ENCODE results near the gene HJURP. TPM values are rescaled to one million over a fixed set of nuclear protein-coding genes. Genes with fewer than 3 reads are reported as not detected.
A peak's percentile ranks its signal among the peaks of the same experiment; 100 is the strongest.

The HJURP gene
- total RNA-seq, 1 experiment from 2014 or later = 35.0 TPM

GRCh38 chr2:233853353-233853752 lies 982 bp downstream of the HJURP start:
- Mint-ChIP-seq H3K4me1 (ENCODE audit: low read depth, unreplicated experiment) (peaks cover 6% of the 10 kb centered on the region), H3K4me3 (ENCODE audit: unreplicated experiment) (peak overlapping the region; percentile 91), H3K27me3 (ENCODE audit: insufficient read depth, unreplicated experiment) (no peaks in the 10 kb centered on the region), H3K9me3 (ENCODE audit: unreplicated experiment) (no peaks in the 10 kb centered on the region), H3K36me3 (ENCODE audit: insufficient read depth, unreplicated experiment) (peaks cover 38% of the 10 kb centered on the region), H3K27ac (ENCODE audit: unreplicated experiment) (no peak overlapping the region)
- TF ChIP-seq CTCF (IDR thresholded peaks at IDR 0.05; ENCODE audit: insufficient read depth in 1 of 2, low read depth in 1 of 2, low read length in 1 of 2, severe bottlenecking in 1 of 2, unreplicated experiment in 1 of 2) = no peak
- no peaks in the 10 kb centered on the region for H3K4me1 ChIP-seq
- peak overlapping the region; percentile 71 for H3K4me3 ChIP-seq (ENCODE audit: low read depth, low read length)
- no peaks in the 10 kb centered on the region for H3K27me3 ChIP-seq (replicated peaks; ENCODE audit: control insufficient read depth, insufficient read depth, low read length)
- intact Hi-C loops (cut with micrococcal nuclease; ENCODE audit: unreplicated experiment) = no loop called here
- POLR2A ChIA-PET = interaction anchor here (0.6 kb wide), 1 partner anchor 301 kb away, joined by 4 read pairs; no protein-coding TSS in a partner anchor
- H3K36me3 ChIP-seq (ENCODE audit: control insufficient read depth, insufficient read depth, low read length) = no peaks in the 10 kb centered on the region; the same call in 1 of the 2 replicates
- no peak for DNase-seq
- TSS peak; percentile 50 for BruUV-seq (replicated peaks)
- CTCF ChIA-PET = no interaction called here
- H3K9me3 ChIP-seq = no peaks in the 10 kb centered on the region

- no peak for DNase-seq
- CTCF ChIA-PET = no interaction called here
- Histone ChIP-seq H3K9me3 (no peaks in the 10 kb centered on the region), H3K4me3 (ENCODE audit: low read depth, low read length) (no peak overlapping the region), H3K36me3 (ENCODE audit: control insufficient read depth, insufficient read depth, low read length) (no peaks in the 10 kb centered on the region; the same call in 1 of the 2 replicates), H3K27me3 (replicated peaks; ENCODE audit: control insufficient read depth, insufficient read depth, low read length) (no peaks in the 10 kb centered on the region), H3K4me1 (no peaks in the 10 kb centered on the region)
- Mint-ChIP-seq H3K27me3 (ENCODE audit: insufficient read depth, unreplicated experiment) (no peaks in the 10 kb centered on the region), H3K4me3 (ENCODE audit: unreplicated experiment) (peak overlapping the region; percentile 91), H3K4me1 (ENCODE audit: low read depth, unreplicated experiment) (peaks cover 6% of the 10 kb centered on the region), H3K36me3 (ENCODE audit: insufficient read depth, unreplicated experiment) (peaks cover 41% of the 10 kb centered on the region), H3K9me3 (ENCODE audit: unreplicated experiment) (no peaks in the 10 kb centered on the region), H3K27ac (ENCODE audit: unreplicated experiment) (no peak overlapping the region)
- POLR2A ChIA-PET = no interaction called here
- no peak for TF ChIP-seq CTCF (IDR thresholded peaks at IDR 0.05; ENCODE audit: insufficient read depth in 1 of 2, low read depth in 1 of 2, low read length in 1 of 2, severe bottlenecking in 1 of 2, unreplicated experiment in 1 of 2)
- no TSS peak for BruUV-seq (replicated peaks)
- intact Hi-C loops (cut with micrococcal nuclease; ENCODE audit: unreplicated experiment) = no loop called here
Observed at GRCh38 chr2:233852056-233852455, 2.3 kb downstream of the HJURP start.

- Mint-ChIP-seq H3K27me3 (ENCODE audit: insufficient read depth, unreplicated experiment) (no peaks in the 10 kb centered on the region), H3K4me3 (ENCODE audit: unreplicated experiment) (no peak overlapping the region), H3K36me3 (ENCODE audit: insufficient read depth, unreplicated experiment) (peaks cover 48% of the 10 kb centered on the region), H3K9me3 (ENCODE audit: unreplicated experiment) (no peaks in the 10 kb centered on the region), H3K27ac (ENCODE audit: unreplicated experiment) (no peak overlapping the region), H3K4me1 (ENCODE audit: low read depth, unreplicated experiment) (peaks cover 6% of the 10 kb centered on the region)
- DNase-seq = no peak
- BruUV-seq (replicated peaks) = no TSS peak
- Histone ChIP-seq H3K27me3 (replicated peaks; ENCODE audit: control insufficient read depth, insufficient read depth, low read length) (no peaks in the 10 kb centered on the region), H3K4me3 (ENCODE audit: low read depth, low read length) (no peak overlapping the region), H3K4me1 (no peaks in the 10 kb centered on the region), H3K36me3 (ENCODE audit: control insufficient read depth, insufficient read depth, low read length) (no peaks in the 10 kb centered on the region; the same call in none of the 2 replicates), H3K9me3 (no peaks in the 10 kb centered on the region)
- intact Hi-C loops (cut with micrococcal nuclease; ENCODE audit: unreplicated experiment) = no loop called here
- POLR2A ChIA-PET = no interaction called here
- TF ChIP-seq CTCF (IDR thresholded peaks at IDR 0.05; ENCODE audit: insufficient read depth in 1 of 2, low read depth in 1 of 2, low read length in 1 of 2, severe bottlenecking in 1 of 2, unreplicated experiment in 1 of 2) = no peak
- CTCF ChIA-PET = no interaction called here
Observed at GRCh38 chr2:233851169-233851568, 3.2 kb downstream of the HJURP start.

Measured in Caco-2 (cell line).